Neural progenitor cell (in vitro differentiated cells): Measurements from ENCODE around the gene RANBP1.

ENCODE experiments used
- CTCF ChIP-seq: fragments of 200-600 bp; sonication (generic); IDR thresholded peaks from 2 replicates; pipeline ENCODE4 v1.5.1; 2017; ENCODE audit warnings: antibody characterized with exemption, mild to moderate bottlenecking
- EZH2 ChIP-seq: fragments of 200-600 bp; sonication (generic); IDR thresholded peaks from 2 replicates; pipeline ENCODE4 v1.6.1; 2017; ENCODE audit warnings: antibody characterized with exemption, mild to moderate bottlenecking, moderate library complexity

GRCh38 chr22:20139391-20140106 lies 23.6 kb downstream of the RANBP1 start:
- TF ChIP-seq CTCF (no peak), EZH2 (no peak)
